GM18951 (cell line): ENCODE results near the gene PIP4K2C.

ENCODE experiments used
- POLR2A ChIP-seq: IDR thresholded peaks from 4 replicates; pipeline ENCODE4 v1.6.1; 2011; ENCODE audit warnings: mild to moderate bottlenecking; ENCODE audit not compliant: insufficient read length, insufficient read depth; ENCODE audit errors: extremely low read depth
- in situ Hi-C: fragments of 300-500 bp; cut with MboI; formaldehyde crosslinking; loops from one replicate; pipeline ENCODE4 v1.12.0; 2022; ENCODE audit warnings: low sequenced_read_pairs, mixed read lengths, inconsistent platforms; ENCODE audit not compliant: unreplicated experiment

Gene PIP4K2C

GRCh38 chr12:57603324-57603723 lies 12.3 kb downstream of the PIP4K2C start:
- in situ Hi-C loops, result no loop called here
- no peak for TF ChIP-seq POLR2A

GRCh38 chr12:57603815-57604453 lies 12.9 kb downstream of the PIP4K2C start:
- TF ChIP-seq POLR2A, result no peak
- in situ Hi-C loops, result no loop called here

DNA sequence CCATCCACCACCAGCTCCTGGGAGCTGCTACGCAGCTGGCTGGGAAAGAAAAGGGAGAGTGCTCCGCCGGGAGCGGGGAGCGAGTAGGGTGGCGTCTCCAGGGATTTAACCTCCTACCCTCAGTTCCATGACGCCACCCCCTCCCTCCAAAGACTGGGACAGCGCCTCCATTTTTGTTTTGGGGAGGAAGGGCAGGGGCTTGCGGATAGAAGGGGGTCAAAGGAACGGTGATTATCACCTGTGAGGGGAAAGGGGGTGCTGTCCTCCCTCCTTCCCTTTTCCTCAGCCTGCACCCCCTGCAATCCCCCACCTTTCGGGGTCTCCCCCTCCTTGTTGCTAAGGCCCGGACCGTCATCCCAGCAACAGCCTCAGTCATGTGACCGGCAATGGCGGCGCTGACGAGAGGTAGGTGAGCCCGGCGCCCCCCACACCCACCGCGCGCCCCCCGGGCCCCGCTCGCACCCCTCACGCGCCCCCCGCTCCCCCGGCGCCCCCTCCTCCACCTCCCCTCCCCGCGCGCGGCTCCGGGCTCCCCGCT lies 13.5 kb downstream of the PIP4K2C start, which contains the start of gene DTX3:
DTX3 (plus strand) TSS at position 371 of the 538 bp plus-strand sequence. CDS start 1,694 bp downstream, outside the sequence.
- in situ Hi-C loops, result no loop called here
- no peak for TF ChIP-seq POLR2A

- in situ Hi-C loops, result no loop called here
- TF ChIP-seq POLR2A, result no peak
These were observed 14.2 kb downstream of the PIP4K2C start for GRCh38 chr12:57604992-57605810.

GRCh38 chr12:57605811-57606311 lies 14.9 kb downstream of the PIP4K2C start:
- in situ Hi-C loops, result no loop called here
- TF ChIP-seq POLR2A, result no peak

GRCh38 chr12:57606399-57606798 lies 15.4 kb downstream of the PIP4K2C start:
- TF ChIP-seq POLR2A, result no peak
- in situ Hi-C loops, result no loop called here

- TF ChIP-seq POLR2A, result no peak
- in situ Hi-C loops, result no loop called here
These were observed 15.8 kb downstream of the PIP4K2C start for GRCh38 chr12:57606821-57607220.

DNA sequence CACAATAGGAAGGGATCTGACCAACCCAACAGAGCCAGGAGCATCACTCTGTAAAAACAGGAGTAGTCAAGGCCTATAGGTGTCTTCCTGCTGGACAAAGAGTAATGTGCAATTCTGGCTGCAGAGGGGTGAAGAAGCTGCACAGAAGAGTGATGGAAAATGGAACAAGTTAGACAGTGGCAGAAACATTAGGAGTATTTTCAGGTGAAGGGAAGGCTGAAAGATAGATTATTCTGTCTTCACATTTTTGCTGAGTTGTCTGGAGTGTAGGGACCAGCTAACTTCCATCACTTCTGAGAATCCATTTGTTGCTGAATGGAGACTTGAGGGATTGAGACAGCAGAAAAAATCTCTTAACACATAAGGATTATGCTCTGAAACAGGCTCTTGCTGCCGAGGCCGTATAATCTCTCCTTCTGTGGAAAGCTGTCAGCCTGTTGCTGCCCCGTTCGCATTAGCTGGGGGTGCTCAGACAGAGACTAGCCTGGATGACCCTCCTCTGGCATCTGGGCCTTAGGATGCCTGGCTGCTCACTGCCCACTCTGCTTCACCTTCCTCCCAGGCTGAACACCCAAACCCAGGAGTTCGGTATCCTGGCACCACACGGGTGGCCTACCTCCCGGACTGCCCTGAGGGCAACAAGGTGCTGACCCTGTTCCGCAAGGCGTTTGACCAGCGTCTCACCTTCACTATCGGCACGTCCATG lies 17.1 kb downstream of the PIP4K2C start:
- in situ Hi-C loops, result no loop called here
- no peak for TF ChIP-seq POLR2A

DNA sequence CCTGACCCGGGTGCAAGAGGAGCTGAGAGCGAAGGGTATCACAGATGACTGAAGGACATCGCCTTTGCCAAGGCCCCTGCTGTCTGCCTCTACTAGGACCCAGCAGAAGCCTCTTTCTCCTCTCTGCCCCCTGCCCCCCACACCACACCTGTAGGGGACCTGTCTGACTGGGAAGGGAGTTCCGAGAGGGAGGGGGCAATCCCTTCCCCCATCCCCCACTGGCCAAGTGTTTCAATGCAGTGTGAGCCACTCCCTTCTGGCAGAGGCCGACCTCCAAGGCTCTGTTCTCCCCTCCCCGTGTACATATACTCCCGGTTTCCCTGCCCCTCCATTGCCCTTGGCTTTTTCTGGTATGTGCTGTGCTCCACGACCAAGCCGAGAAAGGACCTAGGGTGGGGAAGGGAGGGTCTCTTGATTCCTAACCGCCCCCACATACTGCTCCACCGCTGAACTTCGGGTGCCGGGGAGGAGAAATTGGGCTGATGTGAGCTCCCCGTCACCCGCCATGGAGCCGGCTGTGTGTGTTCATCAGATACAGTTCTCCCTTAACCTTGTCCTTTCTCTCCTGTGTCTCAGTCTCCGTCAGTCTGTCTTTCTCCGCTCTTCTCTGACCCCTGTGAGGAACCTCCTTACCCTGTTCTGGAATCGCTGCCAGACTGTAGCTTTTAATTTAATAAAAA lies 18.2 kb downstream of the PIP4K2C start:
- in situ Hi-C loops, result no loop called here
- no peak for TF ChIP-seq POLR2A

GRCh38 chr12:57609781-57610553 lies 19.0 kb downstream of the PIP4K2C start:
- in situ Hi-C loops, result no loop called here
- TF ChIP-seq POLR2A, result no peak

GRCh38 chr12:57610554-57611107 lies 19.6 kb downstream of the PIP4K2C start:
- in situ Hi-C loops, result no loop called here
- no peak for TF ChIP-seq POLR2A
